ENCODE measurements around the gene LYPLA2.

Gene LYPLA2

DNA sequence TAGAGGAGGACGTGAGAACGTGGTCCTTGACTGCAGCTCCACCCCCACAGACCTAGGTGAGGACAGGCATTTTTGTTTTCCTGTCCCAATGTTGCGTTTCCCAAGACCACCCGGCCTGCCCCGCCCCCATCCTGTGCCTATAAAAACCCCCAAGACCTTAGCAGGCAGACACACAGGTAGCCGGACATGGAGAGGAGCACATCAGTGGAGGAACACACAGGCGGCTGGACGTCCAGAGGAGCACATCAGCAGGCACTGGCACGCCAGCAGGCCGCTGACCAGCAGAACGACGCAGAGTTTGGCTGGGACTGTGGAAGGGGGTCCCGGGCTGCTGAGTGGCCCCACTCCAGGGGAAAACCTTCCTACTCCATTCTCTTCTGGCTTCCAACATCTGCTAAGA, 47.0 kb downstream of the LYPLA2 start:
- no peak for DNase-seq (ENCODE audit: low read depth in 2 of 2)

DNA sequence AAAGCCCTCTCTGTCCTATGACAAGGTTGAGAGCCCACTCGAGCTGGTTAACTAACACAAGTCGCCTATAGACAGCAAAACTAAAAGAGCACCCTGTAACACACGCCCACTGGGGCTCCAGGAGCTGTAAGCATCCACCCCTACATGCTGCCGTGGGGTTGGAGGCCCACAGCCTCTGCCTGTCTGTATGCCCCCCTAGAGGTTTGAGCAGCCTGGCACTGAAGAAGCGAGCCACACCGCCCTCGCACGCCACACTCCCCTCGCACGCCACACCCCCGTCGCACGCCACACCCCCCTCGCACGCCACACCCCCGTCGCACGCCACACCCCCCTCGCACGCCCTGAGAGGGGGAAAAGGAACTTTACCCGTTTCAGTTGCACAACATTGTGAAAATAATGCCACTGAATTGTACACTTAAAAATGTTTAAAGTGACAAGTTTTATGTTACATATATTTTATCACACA, 47.5 kb downstream of the LYPLA2 start:
- peak; percentile 42 to 56 for DNase-seq (ENCODE audit: low read depth in 2 of 2)

DNA sequence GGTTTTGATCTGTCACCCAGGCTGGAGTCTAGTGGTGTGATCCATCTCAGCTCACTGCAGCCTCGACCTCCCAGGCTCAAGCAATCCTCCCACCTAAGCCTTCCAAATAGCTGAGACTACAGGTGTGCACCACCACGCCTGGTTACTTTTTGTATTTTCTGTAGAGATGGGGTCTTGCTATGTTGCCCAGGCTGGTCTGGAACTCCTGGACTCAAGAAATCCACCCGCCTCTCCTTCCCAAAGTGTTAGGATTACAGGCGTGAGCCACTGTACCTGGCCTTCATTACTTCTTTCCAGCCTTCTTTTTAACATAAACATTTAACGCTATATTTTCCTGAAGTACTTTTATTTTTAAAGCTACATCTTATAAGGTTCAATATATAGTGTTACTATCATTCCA, 52.7 kb downstream of the LYPLA2 start:
- DNase-seq (ENCODE audit: low read depth in 2 of 2): no peak
